Activated gamma-delta T cell treated with anti-CD3 and anti-CD28 coated beads, Interleukin-2, amount 50 U/mL, for 16 hours (primary cell): ENCODE data around the gene PARP16.

ENCODE experiments used
- DNase-seq: peaks from one replicate; pipeline ENCODE4 v3.0.0-alpha.2; 2020; ENCODE audit warnings: low read depth

The PARP16 gene

GRCh38 chr15:65286704-65287519, at the start of gene PARP16:
Gene PARP16, minus strand, starts transcription at chr15:65286883. Its CDS starts 457 bp downstream, at chr15:65286426.
- DNase-seq, result peak; percentile 87

- DNase-seq, result no peak
Measured at GRCh38 chr15:65335278-65336055, 48.8 kb upstream of the PARP16 start.

GRCh38 chr15:65334586-65335231, 48.0 kb upstream of the PARP16 start:
- DNase-seq, result no peak

- DNase-seq, result no peak
Measured at GRCh38 chr15:65333856-65334255, 47.2 kb upstream of the PARP16 start.

- DNase-seq, result no peak
Measured at GRCh38 chr15:65333148-65333820, 46.6 kb upstream of the PARP16 start.

- no peak for DNase-seq
Measured at GRCh38 chr15:65332391-65333147, 45.9 kb upstream of the PARP16 start.

- no peak for DNase-seq
Measured at GRCh38 chr15:65331811-65332210, 45.1 kb upstream of the PARP16 start.

- no peak for DNase-seq
Measured at GRCh38 chr15:65330934-65331645, 44.4 kb upstream of the PARP16 start.

- no peak for DNase-seq
Measured at GRCh38 chr15:65329984-65330735, 43.5 kb upstream of the PARP16 start.

- no peak for DNase-seq
Measured at GRCh38 chr15:65329288-65329983, 42.8 kb upstream of the PARP16 start.

GRCh38 chr15:65328506-65329287, 42.0 kb upstream of the PARP16 start:
- no peak for DNase-seq

GRCh38 chr15:65327651-65328393, 41.1 kb upstream of the PARP16 start:
- no peak for DNase-seq

- DNase-seq, result no peak
Measured at GRCh38 chr15:65326818-65327217, 40.1 kb upstream of the PARP16 start.

GRCh38 chr15:65326117-65326526, 39.4 kb upstream of the PARP16 start:
- DNase-seq, result no peak

- DNase-seq, result no peak
Measured at GRCh38 chr15:65323071-65323511, 36.4 kb upstream of the PARP16 start.

- peak; percentile 64 for DNase-seq
Measured at GRCh38 chr15:65318870-65319356, 32.2 kb upstream of the PARP16 start.

- no peak for DNase-seq
Measured at GRCh38 chr15:65312400-65312916, 25.8 kb upstream of the PARP16 start.
